Breast epithelium (tissue), 3 donors: ENCODE measurements around the gene GLCCI1.

Experiments
- CTCF ChIP-seq, 3 donors: fragments of 450-650 bp; IDR thresholded peaks; one replicate each; pipeline ENCODE4 v1.5.1; 2016 to 2017; ENCODE audit warnings: antibody characterized with exemption in 3 of 3, mild to moderate bottlenecking in 3 of 3, moderate library complexity in 3 of 3
- POLR2A ChIP-seq: fragments of 450-650 bp; IDR thresholded peaks from one replicate; pipeline ENCODE4 v1.6.1; 2016; ENCODE audit warnings: antibody characterized with exemption, mild to moderate bottlenecking, moderate library complexity
- POLR2AphosphoS5 ChIP-seq, 3 donors: sonication (generic); formaldehyde crosslinking; IDR thresholded peaks; one replicate each; pipeline ENCODE4 v1.6.1; 2017; ENCODE audit warnings: antibody characterized with exemption in 3 of 3

GRCh38 chr7:8128449-8129317 lies 160.1 kb downstream of the GLCCI1 start:
- TF ChIP-seq CTCF (IDR thresholded peaks at IDR 0.05): no peak
- TF ChIP-seq POLR2AphosphoS5 (IDR thresholded peaks at IDR 0.05): no peak
- TF ChIP-seq POLR2A: no peak
